Measurements from ENCODE around the gene FEZF1. TPM values are rescaled to one million over a fixed set of nuclear protein-coding genes. Genes with fewer than 3 reads are reported as not detected.
A peak's percentile ranks its signal among the peaks of the same experiment; 100 is the strongest.

Gene FEZF1
- total and polyA plus RNA-seq, 4 donors: 0.04 to 0.18 TPM; not detected in 2

GRCh38 chr7:122344303-122344620 lies 39.7 kb upstream of the FEZF1 start:
- peaks cover 0 to 1% (median 0%) of the 10 kb centered on the region in 4 donors for H3K36me3 ChIP-seq (ENCODE audit: control insufficient read depth in 4 of 4, insufficient read depth in 4 of 4, low read length in 4 of 4)
- 79 to 89% methylated on average over 1 of the region's 1 CpG for WGBS, 2 donors
- H3K27ac ChIP-seq (ENCODE audit: low read depth in 1 of 2, low read length in 1 of 2): no peak overlapping the region
- no peaks in the 10 kb centered on the region for H3K27me3 ChIP-seq (ENCODE audit: control insufficient read depth in 3 of 3, insufficient read depth in 3 of 3, low read length in 2 of 3)
- H3K9me3 ChIP-seq (ENCODE audit: control insufficient read depth in 4 of 4, insufficient read depth in 3 of 4, low read length in 3 of 4): no peaks in the 10 kb centered on the region
- no peak overlapping the region for H3K4me3 ChIP-seq
- no peak for TF ChIP-seq CTCF (IDR thresholded peaks at IDR 0.05; ENCODE audit: control extremely low read depth, extremely low read depth)
- DNase-seq: no peak
- no peak for ATAC-seq (ENCODE audit: insufficient read depth, low FRiP score)
- peaks cover 0 to 18% (median 2%) of the 10 kb centered on the region in 5 donors for H3K4me1 ChIP-seq (ENCODE audit: control insufficient read depth in 5 of 5, insufficient read depth in 5 of 5, low read length in 5 of 5)
- H3K9ac ChIP-seq (ENCODE audit: insufficient read depth in 1 of 2, low read length in 2 of 2): no peak overlapping the region

- TF ChIP-seq CTCF (IDR thresholded peaks at IDR 0.05; ENCODE audit: control extremely low read depth, extremely low read depth): no peak
- Histone ChIP-seq H3K9ac (ENCODE audit: insufficient read depth in 1 of 2, low read length in 2 of 2) (no peak overlapping the region), H3K9me3 (ENCODE audit: control insufficient read depth in 4 of 4, insufficient read depth in 3 of 4, low read length in 3 of 4) (no peaks in the 10 kb centered on the region), H3K4me3 (no peak overlapping the region), H3K36me3 (ENCODE audit: control insufficient read depth in 4 of 4, insufficient read depth in 4 of 4, low read length in 4 of 4) (peaks cover 0 to 1% (median 0%) of the 10 kb centered on the region in 4 donors), H3K27me3 (ENCODE audit: control insufficient read depth in 3 of 3, insufficient read depth in 3 of 3, low read length in 2 of 3) (no peaks in the 10 kb centered on the region), H3K27ac (ENCODE audit: low read depth in 1 of 2, low read length in 1 of 2) (no peak overlapping the region), H3K4me1 (ENCODE audit: control insufficient read depth in 5 of 5, insufficient read depth in 5 of 5, low read length in 5 of 5) (peaks cover 0 to 18% (median 2%) of the 10 kb centered on the region in 5 donors)
- no peak for ATAC-seq (ENCODE audit: insufficient read depth, low FRiP score)
- 66 to 82% methylated on average over 7 of the region's 7 CpGs for WGBS, 2 donors
- peak in 2 of 3 donors; percentile 77 to 85 for DNase-seq
These were observed 39.2 kb upstream of the FEZF1 start for GRCh38 chr7:122343601-122344302.

GRCh38 chr7:122340427-122340826 lies 35.9 kb upstream of the FEZF1 start:
- TF ChIP-seq CTCF (IDR thresholded peaks at IDR 0.05; ENCODE audit: control extremely low read depth, extremely low read depth): no peak
- H3K9ac ChIP-seq (ENCODE audit: insufficient read depth in 1 of 2, low read length in 2 of 2): no peak overlapping the region
- no peaks in the 10 kb centered on the region for H3K27me3 ChIP-seq (ENCODE audit: control insufficient read depth in 3 of 3, insufficient read depth in 3 of 3, low read length in 2 of 3)
- no peak for DNase-seq
- H3K27ac ChIP-seq (ENCODE audit: low read depth in 1 of 2, low read length in 1 of 2): no peak overlapping the region
- peaks cover 0 to 18% (median 2%) of the 10 kb centered on the region in 5 donors for H3K4me1 ChIP-seq (ENCODE audit: control insufficient read depth in 5 of 5, insufficient read depth in 5 of 5, low read length in 5 of 5)
- no peaks in the 10 kb centered on the region for H3K9me3 ChIP-seq (ENCODE audit: control insufficient read depth in 4 of 4, insufficient read depth in 3 of 4, low read length in 3 of 4)
- 98 to 100% methylated on average over 1 of the region's 1 CpG for WGBS, 2 donors
- H3K4me3 ChIP-seq: no peak overlapping the region
- H3K36me3 ChIP-seq (ENCODE audit: control insufficient read depth in 4 of 4, insufficient read depth in 4 of 4, low read length in 4 of 4): no peaks in the 10 kb centered on the region
- ATAC-seq (ENCODE audit: insufficient read depth, low FRiP score): no peak
